ENCODE results near the gene KPNB1. TPM values are rescaled to one million over a fixed set of nuclear protein-coding genes. Genes with fewer than 3 reads are reported as not detected.

Gene KPNB1
- total RNA-seq, 1 donor from 2014 or later: 301 TPM

DNA sequence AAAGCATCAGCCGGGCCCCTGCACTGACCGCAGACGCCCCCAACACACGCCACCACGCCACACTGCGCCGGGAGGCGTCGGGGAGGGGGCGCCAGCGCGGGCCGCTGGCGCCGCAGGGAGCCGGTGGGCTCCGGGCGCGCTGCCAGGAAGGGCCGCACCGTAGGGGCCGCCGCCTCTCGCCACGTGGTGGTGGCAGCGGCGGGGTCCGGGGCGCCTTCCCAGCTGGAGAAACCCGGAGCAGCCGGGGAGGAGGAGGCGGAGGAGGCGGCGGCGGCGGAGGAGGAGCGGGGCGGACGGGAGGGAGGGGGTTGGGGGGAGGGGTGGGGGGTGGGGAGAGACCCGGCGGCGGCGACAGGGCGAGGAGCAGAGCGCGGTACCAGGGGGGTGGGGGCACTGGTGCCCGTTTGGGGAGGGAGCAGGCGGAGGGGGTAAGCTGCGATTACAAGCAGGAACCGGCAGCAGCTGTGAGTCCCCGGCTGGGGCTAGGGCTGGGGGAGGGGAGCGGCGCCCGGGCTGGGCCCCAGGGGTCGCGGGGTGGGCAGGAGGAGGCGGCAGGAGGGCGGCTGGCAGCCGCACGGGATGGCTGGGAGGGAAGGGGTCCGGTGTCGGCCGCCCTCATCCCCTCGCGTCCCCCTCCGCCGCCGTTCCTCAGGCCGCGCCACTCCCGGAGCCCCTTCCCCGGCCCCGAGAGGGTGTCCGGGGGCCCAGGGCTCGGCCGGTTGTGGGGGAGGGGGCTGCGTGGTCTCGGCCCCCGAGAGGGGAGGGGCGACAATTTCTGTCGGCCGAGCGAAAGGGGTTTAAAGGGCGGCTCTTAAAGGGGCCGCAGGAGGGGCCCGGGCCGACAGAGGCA lies 44.2 kb downstream of the KPNB1 start, which contains the start of gene TBKBP1:
TSS of gene TBKBP1 (plus strand) at position 431 of the 850 bp plus-strand sequence. CDS start 1,952 bp downstream, outside the sequence.
- Mint-ChIP-seq H3K36me3 (ENCODE audit: unreplicated experiment) (no peaks in the 10 kb centered on the region), H3K4me1 (ENCODE audit: unreplicated experiment) (peaks cover 22% of the 10 kb centered on the region), H3K4me3 (ENCODE audit: unreplicated experiment) (peak within 1 kb of the TSS; percentile 83), H3K27ac (ENCODE audit: unreplicated experiment) (peak within 1 kb of the TSS; percentile 70), H3K27me3 (ENCODE audit: unreplicated experiment) (no peaks in the 10 kb centered on the region), H3K9me3 (ENCODE audit: unreplicated experiment) (no peaks in the 10 kb centered on the region)
- TF ChIP-seq, protein P1, sequence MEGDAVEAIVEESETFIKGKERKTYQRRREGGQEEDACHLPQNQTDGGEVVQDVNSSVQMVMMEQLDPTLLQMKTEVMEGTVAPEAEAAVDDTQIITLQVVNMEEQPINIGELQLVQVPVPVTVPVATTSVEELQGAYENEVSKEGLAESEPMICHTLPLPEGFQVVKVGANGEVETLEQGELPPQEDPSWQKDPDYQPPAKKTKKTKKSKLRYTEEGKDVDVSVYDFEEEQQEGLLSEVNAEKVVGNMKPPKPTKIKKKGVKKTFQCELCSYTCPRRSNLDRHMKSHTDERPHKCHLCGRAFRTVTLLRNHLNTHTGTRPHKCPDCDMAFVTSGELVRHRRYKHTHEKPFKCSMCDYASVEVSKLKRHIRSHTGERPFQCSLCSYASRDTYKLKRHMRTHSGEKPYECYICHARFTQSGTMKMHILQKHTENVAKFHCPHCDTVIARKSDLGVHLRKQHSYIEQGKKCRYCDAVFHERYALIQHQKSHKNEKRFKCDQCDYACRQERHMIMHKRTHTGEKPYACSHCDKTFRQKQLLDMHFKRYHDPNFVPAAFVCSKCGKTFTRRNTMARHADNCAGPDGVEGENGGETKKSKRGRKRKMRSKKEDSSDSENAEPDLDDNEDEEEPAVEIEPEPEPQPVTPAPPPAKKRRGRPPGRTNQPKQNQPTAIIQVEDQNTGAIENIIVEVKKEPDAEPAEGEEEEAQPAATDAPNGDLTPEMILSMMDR (IDR thresholded peaks at IDR 0.05): no peak
- no peak for DNase-seq (ENCODE audit: extremely low spot score, unreplicated experiment)

DNA sequence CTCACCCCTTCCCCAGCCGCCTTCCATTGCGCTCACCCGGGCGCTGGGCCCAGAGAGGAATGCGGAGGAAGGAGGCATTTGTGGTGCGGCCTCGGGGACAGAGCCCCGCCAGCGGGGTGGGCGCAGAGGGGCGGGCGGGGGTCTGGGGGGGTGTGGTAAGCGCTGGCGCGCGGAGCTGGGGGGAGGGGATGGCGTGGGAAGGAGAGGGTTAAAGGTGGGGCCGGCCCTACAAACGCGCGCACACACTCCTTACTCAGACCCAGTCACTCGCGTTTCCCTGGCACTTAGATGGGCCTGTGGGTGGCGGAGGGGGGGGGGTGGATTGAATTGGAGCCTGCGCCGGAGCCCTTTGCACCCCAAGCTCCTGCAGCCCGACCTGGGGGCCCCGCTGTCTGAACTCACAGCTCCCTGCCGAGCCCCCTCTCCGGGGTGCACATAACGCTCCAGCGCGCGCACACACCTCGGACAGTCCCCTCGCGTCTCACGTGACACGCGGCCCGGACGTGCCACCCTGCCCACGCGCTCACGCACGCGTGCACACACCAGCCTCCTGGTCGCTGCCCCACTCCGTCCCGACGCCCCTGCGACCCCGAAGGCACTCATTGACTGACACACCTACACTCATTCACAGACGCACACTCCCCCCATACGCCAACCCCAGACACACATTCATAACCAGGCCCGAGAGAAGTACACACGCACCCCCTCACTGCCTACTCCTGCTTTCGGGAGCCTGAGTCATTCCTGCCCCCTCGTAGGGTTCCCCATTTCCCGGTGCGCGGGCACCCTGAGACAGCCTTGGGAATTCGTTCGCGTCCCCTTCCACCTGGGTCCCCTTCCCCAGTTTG lies 45.1 kb downstream of the KPNB1 start:
- peaks cover 22% of the 10 kb centered on the region for H3K4me1 Mint-ChIP-seq (ENCODE audit: unreplicated experiment)
- no peaks in the 10 kb centered on the region for H3K9me3 Mint-ChIP-seq (ENCODE audit: unreplicated experiment)
- no peak for DNase-seq (ENCODE audit: extremely low spot score, unreplicated experiment)
- peak overlapping the region; percentile 79 for H3K4me3 Mint-ChIP-seq (ENCODE audit: unreplicated experiment)
- no peaks in the 10 kb centered on the region for H3K27me3 Mint-ChIP-seq (ENCODE audit: unreplicated experiment)
- H3K27ac Mint-ChIP-seq (ENCODE audit: unreplicated experiment): peak overlapping the region; percentile 68
- TF ChIP-seq, protein P1 (IDR thresholded peaks at IDR 0.05): no peak
- H3K36me3 Mint-ChIP-seq (ENCODE audit: unreplicated experiment): peaks cover 2% of the 10 kb centered on the region

DNA sequence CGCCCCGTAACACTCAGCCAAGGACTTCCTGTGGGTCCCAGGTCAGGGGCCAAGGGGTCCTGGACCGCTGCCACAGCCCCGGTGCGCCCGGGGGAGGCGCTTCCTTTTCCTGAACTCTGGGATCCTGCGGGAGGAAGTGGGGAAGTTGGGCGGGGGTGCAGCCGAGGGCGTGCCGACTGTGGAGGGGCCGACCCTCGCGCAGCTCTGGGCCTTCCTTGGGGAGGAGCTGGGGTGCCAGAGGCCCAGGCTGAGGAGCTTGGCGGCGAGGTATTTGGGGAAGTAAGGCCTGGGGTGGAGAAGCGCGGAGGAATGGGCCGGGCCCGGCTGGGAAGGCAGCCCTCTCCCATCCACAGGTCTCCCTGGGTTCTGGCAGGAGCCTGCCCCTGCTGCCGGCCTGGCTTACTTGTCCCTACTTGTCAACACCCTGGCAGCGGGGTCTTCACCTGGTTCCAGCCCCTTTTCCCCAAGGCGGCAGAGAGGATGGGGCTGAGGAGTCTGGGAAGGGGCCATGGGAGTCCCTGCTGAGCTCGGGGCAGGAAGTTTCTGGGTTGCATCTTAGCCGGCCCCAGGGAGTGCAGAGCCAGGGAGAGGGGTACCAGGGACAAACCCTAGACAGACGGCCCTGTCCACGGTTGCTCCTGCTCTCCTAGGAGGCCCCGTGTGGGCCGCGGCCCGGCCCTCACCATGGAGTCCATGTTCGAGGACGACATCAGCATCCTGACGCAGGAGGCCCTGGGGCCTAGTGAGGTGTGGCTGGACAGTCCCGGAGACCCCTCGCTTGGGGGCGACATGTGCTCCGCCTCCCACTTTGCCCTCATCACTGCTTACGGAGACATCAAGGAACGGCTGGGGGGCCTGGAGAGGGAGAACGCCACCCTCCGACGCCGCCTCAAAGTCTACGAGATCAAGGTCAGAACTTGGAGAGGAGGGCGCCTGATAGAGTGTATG lies 46.0 kb downstream of the KPNB1 start:
- Mint-ChIP-seq H3K4me1 (ENCODE audit: unreplicated experiment) (peaks cover 22% of the 10 kb centered on the region), H3K9me3 (ENCODE audit: unreplicated experiment) (no peaks in the 10 kb centered on the region), H3K4me3 (ENCODE audit: unreplicated experiment) (peak overlapping the region; percentile 79), H3K27ac (ENCODE audit: unreplicated experiment) (peak overlapping the region; percentile 68), H3K36me3 (ENCODE audit: unreplicated experiment) (peaks cover 5% of the 10 kb centered on the region), H3K27me3 (ENCODE audit: unreplicated experiment) (no peaks in the 10 kb centered on the region)
- DNase-seq (ENCODE audit: extremely low spot score, unreplicated experiment): no peak
- TF ChIP-seq, protein P1 (IDR thresholded peaks at IDR 0.05): no peak

DNA sequence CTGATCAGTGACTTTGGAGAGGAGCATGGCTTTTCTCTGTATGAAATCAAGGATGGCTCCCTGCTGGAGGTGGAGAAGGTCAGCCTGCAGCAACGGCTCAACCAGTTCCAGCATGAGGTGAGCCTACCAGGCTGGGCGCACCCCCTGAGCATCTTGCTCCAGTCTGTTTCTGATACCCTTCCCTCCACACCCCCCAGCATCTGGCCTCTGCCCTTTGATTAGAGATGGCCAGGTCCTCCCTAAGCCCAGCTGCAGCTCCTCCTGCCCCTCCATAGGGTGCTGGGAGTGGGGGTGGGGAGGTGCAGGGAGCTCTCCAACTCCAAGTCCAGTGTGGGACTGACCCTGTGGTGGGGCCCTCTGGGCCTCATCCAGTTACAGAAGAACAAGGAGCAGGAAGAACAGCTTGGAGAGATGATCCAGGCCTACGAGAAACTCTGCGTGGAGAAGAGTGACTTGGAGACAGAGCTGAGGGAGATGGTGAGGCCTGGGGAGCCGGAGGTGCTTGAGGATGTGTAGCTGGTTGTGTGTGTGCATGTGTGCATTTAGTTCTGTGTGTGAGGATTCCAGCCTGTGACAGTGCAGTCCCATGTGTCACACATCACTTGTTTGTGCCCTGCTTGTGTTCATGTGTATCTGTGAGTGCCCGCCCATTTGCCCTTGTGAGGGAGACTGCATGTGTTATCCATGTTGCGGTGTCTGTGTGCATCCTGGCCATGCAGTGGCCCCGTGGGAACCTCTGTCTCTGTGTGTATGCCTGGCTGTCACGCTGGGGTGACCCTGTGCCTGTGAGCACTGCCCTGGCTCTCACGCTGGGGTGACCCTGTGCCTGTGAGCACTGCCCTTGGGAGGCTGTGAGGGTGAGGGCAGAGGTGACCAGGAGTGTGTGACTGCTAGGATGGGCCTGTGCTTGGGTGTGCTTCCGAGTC lies 47.3 kb downstream of the KPNB1 start:
- Mint-ChIP-seq H3K4me3 (ENCODE audit: unreplicated experiment) (no peak overlapping the region), H3K4me1 (ENCODE audit: unreplicated experiment) (peaks cover 22% of the 10 kb centered on the region), H3K36me3 (ENCODE audit: unreplicated experiment) (peaks cover 7% of the 10 kb centered on the region), H3K9me3 (ENCODE audit: unreplicated experiment) (no peaks in the 10 kb centered on the region), H3K27me3 (ENCODE audit: unreplicated experiment) (no peaks in the 10 kb centered on the region), H3K27ac (ENCODE audit: unreplicated experiment) (no peak overlapping the region)
- TF ChIP-seq, protein P1 (IDR thresholded peaks at IDR 0.05): no peak
- no peak for DNase-seq (ENCODE audit: extremely low spot score, unreplicated experiment)

All from osteocyte (in vitro differentiated cells).